ENCODE measurements around the gene TMEM33.

Gene TMEM33

GRCh38 chr4:41940834-41941233 is 5.6 kb downstream of the TMEM33 start:
- no peak for DNase-seq

GRCh38 chr4:41943506-41943905 is 8.3 kb downstream of the TMEM33 start:
- no peak for DNase-seq

GRCh38 chr4:41944089-41944488 is 8.9 kb downstream of the TMEM33 start:
- DNase-seq: no peak

- DNase-seq: no peak
These were observed 14.3 kb downstream of the TMEM33 start for GRCh38 chr4:41949531-41949930.

GRCh38 chr4:41957634-41958033 is 22.4 kb downstream of the TMEM33 start:
- DNase-seq: no peak

GRCh38 chr4:41963105-41963504 is 27.9 kb downstream of the TMEM33 start:
- no peak for DNase-seq

GRCh38 chr4:41964401-41964800 is 29.2 kb downstream of the TMEM33 start:
- DNase-seq: no peak

- DNase-seq: no peak
These were observed 32.2 kb downstream of the TMEM33 start for GRCh38 chr4:41967392-41967791.

GRCh38 chr4:41969671-41970070 is 34.4 kb downstream of the TMEM33 start:
- no peak for DNase-seq

- DNase-seq: no peak
These were observed 40.1 kb downstream of the TMEM33 start for GRCh38 chr4:41975341-41975740.

GRCh38 chr4:41976775-41977516 is 41.7 kb downstream of the TMEM33 start:
- DNase-seq: no peak

GRCh38 chr4:41977709-41978108 is 42.5 kb downstream of the TMEM33 start:
- no peak for DNase-seq

- no peak for DNase-seq
These were observed 46.2 kb downstream of the TMEM33 start, which contains the start of gene DCAF4L1 for GRCh38 chr4:41981456-41981855. DCAF4L1 (plus strand) TSS chr4:41981756; CDS start chr4:41981793, 37 bp downstream.

GRCh38 chr4:41982716-41983115 is 47.5 kb downstream of the TMEM33 start:
- no peak for DNase-seq

GRCh38 chr4:41985151-41985550 is 49.9 kb downstream of the TMEM33 start:
- DNase-seq: no peak

GRCh38 chr4:41989994-41990364 is 54.8 kb downstream of the TMEM33 start:
- no peak for DNase-seq

- DNase-seq: peak; percentile 89 to 93
These were observed 55.3 kb downstream of the TMEM33 start, which contains the start of gene SLC30A9 for GRCh38 chr4:41990365-41991111. SLC30A9 (plus strand) TSS chr4:41990530; CDS start chr4:41990652, 122 bp downstream.

- no peak for DNase-seq
These were observed 56.9 kb downstream of the TMEM33 start for GRCh38 chr4:41991916-41992767.

- no peak for DNase-seq
These were observed 58.0 kb downstream of the TMEM33 start for GRCh38 chr4:41992967-41993857.

GRCh38 chr4:41994461-41994985 is 59.3 kb downstream of the TMEM33 start:
- no peak for DNase-seq

GRCh38 chr4:41998019-41998418 is 62.8 kb downstream of the TMEM33 start:
- DNase-seq: no peak

GRCh38 chr4:41999321-41999720 is 64.1 kb downstream of the TMEM33 start:
- DNase-seq: no peak
